ENCODE data around the gene GOLGA8A. TPM values are rescaled to one million over a fixed set of nuclear protein-coding genes. Genes with fewer than 3 reads are reported as not detected.

Gene GOLGA8A
- total RNA-seq, 1 donor from 2014 or later, result 50.2 TPM

DNA sequence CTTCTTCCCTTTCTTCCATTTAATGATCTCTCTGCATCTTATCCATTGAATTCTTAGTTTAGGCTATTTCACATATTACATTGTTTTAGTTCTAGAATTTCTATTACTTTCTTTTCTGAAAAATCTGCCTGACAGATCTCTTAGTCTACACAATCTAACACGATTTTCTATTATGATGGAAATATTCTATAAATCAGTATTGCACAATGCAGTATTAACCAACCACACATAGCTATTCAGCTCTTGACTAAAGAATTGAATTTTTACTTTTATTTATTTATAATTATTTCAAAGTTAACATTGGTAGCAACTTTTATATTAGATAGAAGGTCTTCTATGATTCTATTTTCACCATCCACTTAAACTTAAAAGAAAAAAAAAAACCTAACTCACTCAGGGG is 36.2 kb upstream of the GOLGA8A start:
- Mint-ChIP-seq H3K9me3 (ENCODE audit: unreplicated experiment) (no peaks in the 10 kb centered on the region), H3K4me3 (ENCODE audit: unreplicated experiment) (no peak overlapping the region), H3K4me1 (ENCODE audit: low read depth, unreplicated experiment) (peaks cover 6% of the 10 kb centered on the region), H3K27ac (ENCODE audit: unreplicated experiment) (no peak overlapping the region), H3K27me3 (ENCODE audit: low read depth, unreplicated experiment) (peaks cover 3% of the 10 kb centered on the region), H3K36me3 (ENCODE audit: low read depth, unreplicated experiment) (no peaks in the 10 kb centered on the region)
- Histone ChIP-seq H3K9me3 (ENCODE audit: insufficient read depth, low read depth, low read length) (no peaks in the 10 kb centered on the region), H4K20me1 (ENCODE audit: insufficient read depth, low read length) (no peaks in the 10 kb centered on the region), H3K27me3 (ENCODE audit: insufficient read depth, low read length) (peaks cover 7% of the 10 kb centered on the region), H3K27ac (ENCODE audit: low read depth, low read length) (no peak overlapping the region), H3K9ac (ENCODE audit: low read length) (no peak overlapping the region), H3K4me2 (ENCODE audit: low read length) (no peak overlapping the region), H3K4me3 (ENCODE audit: insufficient read depth, low read depth, low read length) (no peak overlapping the region), H3K4me1 (ENCODE audit: insufficient read depth, low read length) (no peaks in the 10 kb centered on the region), H3K36me3 (ENCODE audit: insufficient read depth, low read length) (no peaks in the 10 kb centered on the region), H2AFZ (ENCODE audit: low read depth, low read length) (no peak overlapping the region), H3K79me2 (ENCODE audit: insufficient read depth, low read length) (no peaks in the 10 kb centered on the region)
- DNase-seq (ENCODE audit: low read depth) (no peak), FAIRE-seq (no peak)
- TF ChIP-seq, protein P1, sequence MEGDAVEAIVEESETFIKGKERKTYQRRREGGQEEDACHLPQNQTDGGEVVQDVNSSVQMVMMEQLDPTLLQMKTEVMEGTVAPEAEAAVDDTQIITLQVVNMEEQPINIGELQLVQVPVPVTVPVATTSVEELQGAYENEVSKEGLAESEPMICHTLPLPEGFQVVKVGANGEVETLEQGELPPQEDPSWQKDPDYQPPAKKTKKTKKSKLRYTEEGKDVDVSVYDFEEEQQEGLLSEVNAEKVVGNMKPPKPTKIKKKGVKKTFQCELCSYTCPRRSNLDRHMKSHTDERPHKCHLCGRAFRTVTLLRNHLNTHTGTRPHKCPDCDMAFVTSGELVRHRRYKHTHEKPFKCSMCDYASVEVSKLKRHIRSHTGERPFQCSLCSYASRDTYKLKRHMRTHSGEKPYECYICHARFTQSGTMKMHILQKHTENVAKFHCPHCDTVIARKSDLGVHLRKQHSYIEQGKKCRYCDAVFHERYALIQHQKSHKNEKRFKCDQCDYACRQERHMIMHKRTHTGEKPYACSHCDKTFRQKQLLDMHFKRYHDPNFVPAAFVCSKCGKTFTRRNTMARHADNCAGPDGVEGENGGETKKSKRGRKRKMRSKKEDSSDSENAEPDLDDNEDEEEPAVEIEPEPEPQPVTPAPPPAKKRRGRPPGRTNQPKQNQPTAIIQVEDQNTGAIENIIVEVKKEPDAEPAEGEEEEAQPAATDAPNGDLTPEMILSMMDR (IDR thresholded peaks at IDR 0.05; ENCODE audit: insufficient read depth, low read depth, low read length), result no peak
- no peak for TF ChIP-seq EZH2 (IDR thresholded peaks at IDR 0.05; ENCODE audit: insufficient read depth, low read length)

- Histone ChIP-seq H3K9me3 (ENCODE audit: insufficient read depth, low read depth, low read length) (no peaks in the 10 kb centered on the region), H3K27ac (ENCODE audit: low read depth, low read length) (no peak overlapping the region), H3K4me3 (ENCODE audit: insufficient read depth, low read depth, low read length) (no peak overlapping the region), H3K79me2 (ENCODE audit: insufficient read depth, low read length) (no peaks in the 10 kb centered on the region), H3K36me3 (ENCODE audit: insufficient read depth, low read length) (no peaks in the 10 kb centered on the region), H3K4me2 (ENCODE audit: low read length) (no peak overlapping the region), H2AFZ (ENCODE audit: low read depth, low read length) (no peak overlapping the region), H4K20me1 (ENCODE audit: insufficient read depth, low read length) (no peaks in the 10 kb centered on the region), H3K9ac (ENCODE audit: low read length) (no peak overlapping the region), H3K4me1 (ENCODE audit: insufficient read depth, low read length) (no peaks in the 10 kb centered on the region), H3K27me3 (ENCODE audit: insufficient read depth, low read length) (peaks cover 7% of the 10 kb centered on the region)
- no peaks in the 10 kb centered on the region for H3K9me3 Mint-ChIP-seq (ENCODE audit: unreplicated experiment)
- peaks cover 3% of the 10 kb centered on the region for H3K27me3 Mint-ChIP-seq (ENCODE audit: low read depth, unreplicated experiment)
- TF ChIP-seq, protein P1 (IDR thresholded peaks at IDR 0.05; ENCODE audit: insufficient read depth, low read depth, low read length), result no peak
- no peak for TF ChIP-seq EZH2 (IDR thresholded peaks at IDR 0.05; ENCODE audit: insufficient read depth, low read length)
- H3K27ac Mint-ChIP-seq (ENCODE audit: unreplicated experiment), result no peak overlapping the region
- peaks cover 7% of the 10 kb centered on the region for H3K4me1 Mint-ChIP-seq (ENCODE audit: low read depth, unreplicated experiment)
- FAIRE-seq (no peak), DNase-seq (ENCODE audit: low read depth) (no peak)
- no peak overlapping the region for H3K4me3 Mint-ChIP-seq (ENCODE audit: unreplicated experiment)
- H3K36me3 Mint-ChIP-seq (ENCODE audit: low read depth, unreplicated experiment), result no peaks in the 10 kb centered on the region
Measured at GRCh38 chr15:34472947-34473346, 35.3 kb upstream of the GOLGA8A start.

- Mint-ChIP-seq H3K27ac (ENCODE audit: unreplicated experiment) (no peak overlapping the region), H3K4me3 (ENCODE audit: unreplicated experiment) (no peak overlapping the region), H3K9me3 (ENCODE audit: unreplicated experiment) (no peaks in the 10 kb centered on the region), H3K27me3 (ENCODE audit: low read depth, unreplicated experiment) (peaks cover 6% of the 10 kb centered on the region), H3K36me3 (ENCODE audit: low read depth, unreplicated experiment) (no peaks in the 10 kb centered on the region), H3K4me1 (ENCODE audit: low read depth, unreplicated experiment) (peaks cover 7% of the 10 kb centered on the region)
- H4K20me1 ChIP-seq (ENCODE audit: insufficient read depth, low read length), result no peaks in the 10 kb centered on the region
- H3K36me3 ChIP-seq (ENCODE audit: insufficient read depth, low read length), result no peaks in the 10 kb centered on the region
- H3K4me3 ChIP-seq (ENCODE audit: insufficient read depth, low read depth, low read length), result no peak overlapping the region
- H3K4me2 ChIP-seq (ENCODE audit: low read length), result no peak overlapping the region
- TF ChIP-seq EZH2 (IDR thresholded peaks at IDR 0.05; ENCODE audit: insufficient read depth, low read length), result no peak
- TF ChIP-seq, protein P1 (IDR thresholded peaks at IDR 0.05; ENCODE audit: insufficient read depth, low read depth, low read length), result no peak
- H3K9me3 ChIP-seq (ENCODE audit: insufficient read depth, low read depth, low read length), result no peaks in the 10 kb centered on the region
- peaks cover 10% of the 10 kb centered on the region for H3K27me3 ChIP-seq (ENCODE audit: insufficient read depth, low read length)
- no peaks in the 10 kb centered on the region for H3K79me2 ChIP-seq (ENCODE audit: insufficient read depth, low read length)
- no peak overlapping the region for H3K9ac ChIP-seq (ENCODE audit: low read length)
- no peak overlapping the region for H2AFZ ChIP-seq (ENCODE audit: low read depth, low read length)
- DNase-seq (ENCODE audit: low read depth) (no peak), FAIRE-seq (no peak)
- H3K27ac ChIP-seq (ENCODE audit: low read depth, low read length), result no peak overlapping the region
- no peaks in the 10 kb centered on the region for H3K4me1 ChIP-seq (ENCODE audit: insufficient read depth, low read length)
Measured at GRCh38 chr15:34470892-34471291, 33.3 kb upstream of the GOLGA8A start.
